Tibial nerve (tissue), 4 donors: ENCODE results near the gene TRAT1. TPM values are rescaled to one million over a fixed set of nuclear protein-coding genes. Genes with fewer than 3 reads are reported as not detected.

ENCODE experiments used
- DNase-seq, 2 donors: peaks; one replicate each; pipeline ENCODE4 v3.0.0-alpha.2; 2019; ENCODE audit warnings: low spot score in 2 of 2
- H3K27ac ChIP-seq, 4 donors: fragments of 200-600 bp; sonication (generic) in 3 of 4; one replicate each; pipeline ENCODE4 v1.5.1; 2017 to 2019; ENCODE audit warnings: mild to moderate bottlenecking in 1 of 4
- H3K27me3 ChIP-seq, 2 donors: fragments of 200-600 bp; sonication (generic) in 1 of 2; one replicate each; pipeline versions ENCODE4 v1.5.1 to v1.6.0; 2017 to 2019
- H3K36me3 ChIP-seq, 3 donors: fragments of 200-600 bp; sonication (generic); one replicate each; pipeline ENCODE4 v1.5.1; 2018 to 2019
- H3K4me1 ChIP-seq, 4 donors: fragments of 200-600 bp; sonication (generic) in 3 of 4; one replicate each; pipeline ENCODE4 v1.5.1; 2017 to 2019
- H3K4me3 ChIP-seq, 4 donors: fragments of 200-600 bp; sonication (generic) in 3 of 4; one replicate each; pipeline ENCODE4 v1.5.1; 2017 to 2019; ENCODE audit warnings: mild to moderate bottlenecking in 1 of 4, moderate library complexity in 1 of 4
- H3K9me3 ChIP-seq, 4 donors: fragments of 200-600 bp; sonication (generic) in 3 of 4; one replicate each; pipeline ENCODE4 v1.5.1; 2017 to 2019
- EP300 ChIP-seq, 2 donors: sonication (generic); formaldehyde crosslinking; IDR thresholded peaks; one replicate each; pipeline ENCODE4 v1.6.1; 2017; ENCODE audit warnings: antibody characterized with exemption in 2 of 2, mild to moderate bottlenecking in 1 of 2
- POLR2A ChIP-seq, 2 donors: fragments of 450-650 bp; IDR thresholded peaks; one replicate each; pipeline ENCODE4 v1.6.1; 2017; ENCODE audit warnings: antibody characterized with exemption in 2 of 2, mild to moderate bottlenecking in 2 of 2, moderate library complexity in 2 of 2
- WGBS, 2 donors: methylation state at CpG; one replicate each; pipeline ENCODE4 v1.1.5; 2018; 5-methylcytosine and 5-hydroxymethylcytosine counted together
- total RNA-seq, 4 donors: library from RNA; depleted of rRNA; stranded (reverse); fragments of >200 nt; gene quantifications; one replicate each; pipeline ENCODE4 v1.1.0, GENCODE V29; 2016
- TF ChIP-seq, protein P1 (sequence below), 5 experiments: fragments of 200-600 bp in 3 of 5; fragments of 450-650 bp in 2 of 5; sonication (generic) in 3 of 5; IDR thresholded peaks; one replicate each; pipeline ENCODE4 v1.5.1; 2016 to 2019; ENCODE audit warnings: antibody characterized with exemption in 5 of 5, mild to moderate bottlenecking in 3 of 5, moderate library complexity in 2 of 5

Gene TRAT1
- total RNA-seq, 4 donors from 2014 or later = 0.39 to 0.90 (median 0.42) TPM; not detected in 1

DNA sequence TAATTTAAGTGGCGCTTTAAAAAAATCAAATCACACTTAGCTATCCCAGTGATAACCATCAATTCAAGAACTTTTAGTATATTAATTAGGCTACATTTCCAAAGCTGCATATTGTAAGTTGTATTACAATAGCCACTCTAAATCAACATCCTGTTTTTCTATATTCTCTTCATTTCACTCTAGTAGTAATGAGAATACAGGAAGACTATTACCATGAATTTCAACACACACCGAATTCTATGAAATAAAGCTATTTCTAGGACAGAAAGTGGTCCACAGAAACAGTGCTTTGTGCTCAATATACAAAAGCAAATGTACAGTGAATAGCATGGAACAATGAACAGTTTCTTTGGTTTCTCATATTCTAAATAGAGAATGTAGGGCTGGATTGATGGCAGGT lies 24.6 kb downstream of the TRAT1 start:
- Histone ChIP-seq H3K27me3 (no peaks in the 10 kb centered on the region), H3K4me1 (no peaks in the 10 kb centered on the region), H3K4me3 (no peak overlapping the region), H3K9me3 (no peaks in the 10 kb centered on the region), H3K36me3 (no peaks in the 10 kb centered on the region), H3K27ac (no peak overlapping the region)
- 73 to 75% methylated on average over 2 of the region's 2 CpGs for WGBS, 2 donors
- DNase-seq = no peak
- TF ChIP-seq EP300 (IDR thresholded peaks at IDR 0.05) (no peak), POLR2A (IDR thresholded peaks at IDR 0.05) (no peak)
- TF ChIP-seq, protein P1, sequence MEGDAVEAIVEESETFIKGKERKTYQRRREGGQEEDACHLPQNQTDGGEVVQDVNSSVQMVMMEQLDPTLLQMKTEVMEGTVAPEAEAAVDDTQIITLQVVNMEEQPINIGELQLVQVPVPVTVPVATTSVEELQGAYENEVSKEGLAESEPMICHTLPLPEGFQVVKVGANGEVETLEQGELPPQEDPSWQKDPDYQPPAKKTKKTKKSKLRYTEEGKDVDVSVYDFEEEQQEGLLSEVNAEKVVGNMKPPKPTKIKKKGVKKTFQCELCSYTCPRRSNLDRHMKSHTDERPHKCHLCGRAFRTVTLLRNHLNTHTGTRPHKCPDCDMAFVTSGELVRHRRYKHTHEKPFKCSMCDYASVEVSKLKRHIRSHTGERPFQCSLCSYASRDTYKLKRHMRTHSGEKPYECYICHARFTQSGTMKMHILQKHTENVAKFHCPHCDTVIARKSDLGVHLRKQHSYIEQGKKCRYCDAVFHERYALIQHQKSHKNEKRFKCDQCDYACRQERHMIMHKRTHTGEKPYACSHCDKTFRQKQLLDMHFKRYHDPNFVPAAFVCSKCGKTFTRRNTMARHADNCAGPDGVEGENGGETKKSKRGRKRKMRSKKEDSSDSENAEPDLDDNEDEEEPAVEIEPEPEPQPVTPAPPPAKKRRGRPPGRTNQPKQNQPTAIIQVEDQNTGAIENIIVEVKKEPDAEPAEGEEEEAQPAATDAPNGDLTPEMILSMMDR (IDR thresholded peaks at IDR 0.05) = no peak

DNA sequence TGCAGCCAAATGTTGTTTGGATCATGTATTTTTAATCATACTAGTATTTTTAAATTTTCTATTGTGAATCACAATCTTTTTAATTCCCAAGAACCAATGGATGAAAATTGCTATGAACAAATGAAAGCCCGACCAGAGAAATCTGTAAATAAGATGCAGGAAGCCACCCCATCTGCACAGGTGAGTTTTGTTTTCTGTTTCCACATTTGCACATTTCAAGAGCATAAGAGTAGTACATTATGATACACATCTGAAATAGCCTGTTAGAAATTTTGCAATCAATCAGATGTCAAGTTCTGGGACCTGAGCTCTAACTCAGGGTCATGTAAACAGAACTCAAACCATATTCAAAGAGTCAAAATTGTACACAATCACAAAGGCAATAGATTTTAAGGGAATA lies 26.5 kb downstream of the TRAT1 start:
- Histone ChIP-seq H3K36me3 (no peaks in the 10 kb centered on the region), H3K27ac (no peak overlapping the region), H3K4me3 (no peak overlapping the region), H3K9me3 (no peaks in the 10 kb centered on the region), H3K27me3 (no peaks in the 10 kb centered on the region), H3K4me1 (no peaks in the 10 kb centered on the region)
- DNase-seq = no peak
- WGBS, 2 donors = 89 to 90% methylated on average over 1 of the region's 1 CpG
- TF ChIP-seq POLR2A (IDR thresholded peaks at IDR 0.05) (no peak), EP300 (IDR thresholded peaks at IDR 0.05) (no peak)
- TF ChIP-seq, protein P1 (IDR thresholded peaks at IDR 0.05) = no peak

DNA sequence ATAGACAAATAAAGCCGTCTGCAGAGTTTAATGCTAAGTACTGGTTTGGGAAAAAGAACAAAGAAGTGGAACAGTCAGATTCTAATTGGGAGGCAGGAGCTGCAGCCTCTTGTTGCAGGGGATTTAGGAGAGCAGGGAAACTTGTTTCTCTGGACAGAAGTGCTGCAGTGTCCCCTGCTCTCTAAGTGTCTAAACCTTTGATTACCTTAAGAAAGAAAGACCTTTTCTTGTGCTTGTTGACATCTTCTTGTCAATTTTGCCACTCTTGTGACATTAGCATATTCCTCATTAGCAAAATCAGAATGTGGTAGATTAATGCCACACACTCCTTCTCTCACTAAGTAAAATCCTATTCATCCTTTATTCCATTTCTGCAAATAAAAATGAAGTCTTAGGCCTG lies 38.8 kb downstream of the TRAT1 start:
- DNase-seq = no peak
- H3K27me3 ChIP-seq = no peaks in the 10 kb centered on the region

DNA sequence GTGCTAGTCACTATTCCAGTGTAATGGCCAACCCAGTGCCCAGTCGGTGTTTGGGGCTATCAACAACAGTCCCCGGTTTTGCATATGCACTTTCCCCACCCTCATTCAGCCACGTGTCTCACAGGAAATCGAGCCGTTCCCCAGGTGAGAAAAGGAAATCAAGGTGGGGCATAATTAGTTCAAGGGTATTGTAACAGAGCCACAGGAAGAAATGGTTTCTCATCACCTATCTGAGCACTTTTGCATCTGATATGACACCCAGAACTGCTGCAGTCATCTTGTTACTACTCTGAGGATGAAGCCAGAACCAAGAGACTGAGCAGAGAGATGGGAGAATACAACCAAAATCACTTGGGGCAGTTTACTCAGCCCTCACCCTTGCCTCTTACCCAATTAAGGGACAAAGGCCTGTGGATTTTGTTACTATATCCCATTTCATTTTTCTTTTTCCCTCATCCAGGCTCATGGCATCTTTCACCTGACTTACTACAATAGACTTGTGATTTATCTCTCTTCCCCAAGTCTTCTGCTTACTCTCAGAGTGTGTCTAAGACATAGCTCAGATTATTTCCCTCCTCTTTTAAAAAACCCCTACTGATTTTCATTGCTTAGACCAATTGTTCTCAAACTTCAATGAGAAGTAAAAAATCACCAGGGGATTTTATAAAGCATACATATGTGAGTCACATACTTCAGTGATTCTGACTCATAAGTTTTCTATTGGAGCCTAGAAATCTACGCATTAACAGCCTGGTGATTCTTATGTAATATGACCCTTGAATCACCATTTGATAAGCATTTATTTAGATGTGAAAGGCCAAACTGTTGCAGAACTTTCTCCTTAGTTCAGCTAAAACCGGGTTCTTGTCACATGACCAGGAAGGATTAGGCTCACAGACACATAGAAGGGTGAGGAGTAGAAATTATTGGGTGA lies 40.5 kb downstream of the TRAT1 start:
- H3K4me1 ChIP-seq = no peaks in the 10 kb centered on the region
- H3K27me3 ChIP-seq = no peaks in the 10 kb centered on the region
- WGBS, 2 donors = 34 to 53% methylated on average over 7 of the region's 7 CpGs
- H3K27ac ChIP-seq = no peak overlapping the region
- no peaks in the 10 kb centered on the region for H3K9me3 ChIP-seq
- no peaks in the 10 kb centered on the region for H3K36me3 ChIP-seq
- DNase-seq = no peak
- H3K4me3 ChIP-seq = no peak overlapping the region
- TF ChIP-seq POLR2A (IDR thresholded peaks at IDR 0.05) (no peak), EP300 (IDR thresholded peaks at IDR 0.05) (no peak)
- TF ChIP-seq, protein P1 (IDR thresholded peaks at IDR 0.05) = no peak

More for the DNA sequence above, 38.8 kb downstream of the TRAT1 start:
- TF ChIP-seq EP300 (IDR thresholded peaks at IDR 0.05) (no peak), POLR2A (IDR thresholded peaks at IDR 0.05) (no peak)
- TF ChIP-seq, protein P1 (IDR thresholded peaks at IDR 0.05) = no peak
- WGBS, 2 donors = 9 to 32% methylated on average over 1 of the region's 1 CpG
- H3K9me3 ChIP-seq = no peaks in the 10 kb centered on the region
- no peak overlapping the region for H3K4me3 ChIP-seq
- no peak overlapping the region for H3K27ac ChIP-seq
- no peaks in the 10 kb centered on the region for H3K36me3 ChIP-seq
- H3K4me1 ChIP-seq = no peaks in the 10 kb centered on the region

DNA sequence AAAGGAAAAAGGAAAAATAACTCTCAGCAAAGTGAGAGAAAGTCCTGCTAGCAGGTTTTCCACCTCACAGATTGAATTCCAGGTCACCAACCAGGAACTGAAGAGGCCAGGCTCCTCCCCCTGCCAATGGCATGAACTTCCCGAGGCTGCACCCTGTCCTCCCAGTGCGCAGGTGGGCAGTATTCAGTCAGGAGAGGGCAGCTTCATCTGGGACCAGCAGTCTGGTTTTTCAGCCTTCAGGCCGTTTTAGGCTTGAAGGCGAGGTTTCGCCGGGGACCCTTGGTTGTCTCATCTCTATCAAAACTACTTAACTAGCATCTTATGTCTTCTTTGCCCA lies 41.2 kb downstream of the TRAT1 start:
- no peak for DNase-seq
- TF ChIP-seq EP300 (IDR thresholded peaks at IDR 0.05) = no peak
- TF ChIP-seq, protein P1 (IDR thresholded peaks at IDR 0.05) = no peak
- TF ChIP-seq POLR2A (IDR thresholded peaks at IDR 0.05) = no peak
- Histone ChIP-seq H3K9me3 (no peaks in the 10 kb centered on the region), H3K4me1 (no peaks in the 10 kb centered on the region), H3K4me3 (no peak overlapping the region), H3K36me3 (no peaks in the 10 kb centered on the region), H3K27me3 (no peaks in the 10 kb centered on the region), H3K27ac (no peak overlapping the region)
- 90% methylated on average over 6 of the region's 6 CpGs for WGBS, 2 donors
